HCT116 (cell line): Measurements from ENCODE around the gene TUBB1. TPM values are rescaled to one million over a fixed set of nuclear protein-coding genes. Genes with fewer than 3 reads are reported as not detected.

Experiments used
- ATAC-seq: fragments of 200-7000 bp; cut with Tn5 transposase; 2 replicates; pipeline ENCODE4 v1.9.1; 2020; ENCODE audit warnings: mild to moderate bottlenecking, moderate library complexity
- BruUV-seq: library from RNA; stranded (reverse); fragments of 400-500 nt; replicated peaks from 2 replicates; lab custom pipeline; 2021; lab: Mats Ljungman, UMichigan
- CTCF ChIA-PET: fragments of 300-600 bp; sonication (Branson Sonifier 250); formaldehyde crosslinking; loops from one replicate; lab custom pipeline; 2021; ENCODE audit warnings: antibody characterized with exemption; lab: Charles Lee
- POLR2A ChIA-PET: fragments of 300-600, 350-600 bp; sonication (Branson Sonifier 250); formaldehyde crosslinking; loops from one replicate; lab custom pipeline; 2021; ENCODE audit warnings: antibody characterized with exemption; lab: Charles Lee
- RAD21 ChIA-PET, 2 experiments: fragments of 300-600 bp; sonication (Branson Sonifier 250); formaldehyde crosslinking; loops; one replicate each; lab custom pipeline; 2023; ENCODE audit warnings: low total read pairs in 2 of 2; ENCODE audit not compliant: uncharacterized antibody in 2 of 2, unreplicated experiment in 2 of 2, low non-redundant PET in 1 of 2; lab: Charles Lee
- DNase-seq: peaks from one replicate; pipeline ENCODE4 v3.0.0-alpha.2; 2010; ENCODE audit warnings: low read depth, low spot score
- H2AFZ ChIP-seq: fragments of 200-600 bp; shearing (Covaris generic), sonication (generic); 2 replicates; pipeline ENCODE4 v1.6.1; 2017; ENCODE audit warnings: low read depth, mixed run types, mixed read lengths, antibody characterized with exemption, low read length; ENCODE audit not compliant: poor library complexity, severe bottlenecking
- H3K27ac ChIP-seq: 2 replicates; pipeline ENCODE4 v1.5.1; 2012; ENCODE audit warnings: low read depth, low read length
- H3K27me3 ChIP-seq: fragments of 200-600 bp; sonication (generic); 2 replicates; pipeline ENCODE4 v1.6.1; 2016; ENCODE audit warnings: mixed run types, low read length, mixed read lengths; ENCODE audit not compliant: insufficient read depth
- H3K36me3 ChIP-seq, 2 experiments: fragments of 200-500 bp in 1 of 2; fragments of 200-600 bp in 1 of 2; sonication (Bioruptor generic) in 1 of 2; sonication (generic) in 1 of 2; 2 replicates each; pipeline versions ENCODE4 v1.5.1 to v1.6.1; 2014 to 2016; ENCODE audit warnings: low read length in 2 of 2, inconsistent platforms in 1 of 2, mixed read lengths in 1 of 2, mixed run types in 1 of 2; ENCODE audit not compliant: insufficient read depth in 2 of 2, control insufficient read depth in 1 of 2
- H3K4me1 ChIP-seq, 2 experiments: fragments of 200-600 bp in 1 of 2; sonication (generic) in 1 of 2; 2 replicates each; pipeline versions ENCODE4 v1.5.1 to v1.6.1; 2012 to 2017; ENCODE audit warnings: low read length in 2 of 2, inconsistent platforms in 1 of 2, mild to moderate bottlenecking in 1 of 2, mixed read lengths in 1 of 2, mixed run types in 1 of 2, moderate library complexity in 1 of 2; ENCODE audit not compliant: insufficient read depth in 2 of 2, control insufficient read depth in 1 of 2
- H3K4me2 ChIP-seq: fragments of 200-600 bp; sonication (generic); 2 replicates; pipeline ENCODE4 v1.6.1; 2017; ENCODE audit warnings: mixed run types, low read length, mixed read lengths
- H3K4me3 ChIP-seq, 2 experiments: fragments of 200-600 bp in 1 of 2; sonication (generic) in 1 of 2; replicated peaks in 1 of 2; 2 replicates each; pipeline ENCODE4 v1.5.1; 2011 to 2016; ENCODE audit warnings: low read length in 2 of 2, control low read depth in 1 of 2, low read depth in 1 of 2, mild to moderate bottlenecking in 1 of 2, mixed read lengths in 1 of 2, mixed run types in 1 of 2
- H3K79me2 ChIP-seq: fragments of 200-600 bp; sonication (generic); 2 replicates; pipeline ENCODE4 v1.6.1; 2017; ENCODE audit warnings: mild to moderate bottlenecking, mixed run types, low read length, moderate library complexity, mixed read lengths; ENCODE audit not compliant: insufficient read depth
- H3K9ac ChIP-seq: fragments of 200-600 bp; sonication (generic); 2 replicates; pipeline ENCODE4 v1.6.1; 2016; ENCODE audit warnings: low read length, mixed read lengths
- H3K9me2 ChIP-seq: fragments of 200-600 bp; sonication (generic), shearing (Covaris generic); 2 replicates; pipeline ENCODE4 v1.6.1; 2017; ENCODE audit warnings: mixed run types, mild to moderate bottlenecking, moderate library complexity; ENCODE audit not compliant: insufficient read depth
- H3K9me3 ChIP-seq, 2 experiments: fragments of 200-500 bp in 1 of 2; fragments of 200-600 bp in 1 of 2; sonication (Bioruptor generic) in 1 of 2; sonication (generic) in 1 of 2; 2 replicates each; pipeline ENCODE4 v1.6.1; 2014 to 2017; ENCODE audit warnings: low read length in 2 of 2, mixed read lengths in 2 of 2, inconsistent platforms in 1 of 2, low read depth in 1 of 2, mild to moderate bottlenecking in 1 of 2, mixed run types in 1 of 2, moderate library complexity in 1 of 2; ENCODE audit not compliant: control insufficient read depth in 1 of 2, insufficient read depth in 1 of 2
- H4K20me1 ChIP-seq: fragments of 200-600 bp; sonication (generic), shearing (Covaris generic); 2 replicates; pipeline ENCODE4 v1.6.1; 2017; ENCODE audit warnings: mixed run types, mild to moderate bottlenecking, moderate library complexity; ENCODE audit not compliant: insufficient read depth
- ATF3 ChIP-seq: IDR thresholded peaks from 2 replicates; pipeline ENCODE4 v1.6.1; 2012
- CEBPB ChIP-seq: IDR thresholded peaks from 2 replicates; pipeline ENCODE4 v1.6.1; 2012; ENCODE audit warnings: low read depth
- CTCF ChIP-seq, 3 experiments: fragments of 200-600 bp in 1 of 3; sonication (generic) in 1 of 3; IDR thresholded peaks in 2 of 3; conservative IDR thresholded peaks in 1 of 3; 2 replicates each; pipeline ENCODE4 v1.5.1; 2012 to 2017; ENCODE audit warnings: low read depth in 2 of 3, low read length in 2 of 3, antibody characterized with exemption in 1 of 3, borderline replicate concordance in 1 of 3, control low read depth in 1 of 3, mild to moderate bottlenecking in 1 of 3, mixed read lengths in 1 of 3, mixed run types in 1 of 3, moderate library complexity in 1 of 3; ENCODE audit not compliant: insufficient read depth in 1 of 3
- EGR1 ChIP-seq: IDR thresholded peaks from 2 replicates; pipeline ENCODE4 v1.6.1; 2012; ENCODE audit warnings: low read depth
- ELF1 ChIP-seq: IDR thresholded peaks from 2 replicates; pipeline ENCODE4 v1.6.1; 2012; ENCODE audit warnings: low read depth, borderline replicate concordance
- EZH2 ChIP-seq: fragments of 200-600 bp; sonication (generic); IDR thresholded peaks from 2 replicates; pipeline ENCODE4 v1.6.1; 2017; ENCODE audit warnings: antibody characterized with exemption, mixed run types
- EZH2phosphoT487 ChIP-seq: fragments of 200-600 bp; IDR thresholded peaks from 2 replicates; pipeline ENCODE4 v1.6.1; 2018; ENCODE audit warnings: antibody characterized with exemption, borderline replicate concordance
- JUND ChIP-seq: IDR thresholded peaks from 2 replicates; pipeline ENCODE4 v1.6.1; 2012
- POLR2A ChIP-seq: IDR thresholded peaks from 2 replicates; pipeline ENCODE4 v1.7.0; 2011; ENCODE audit warnings: borderline replicate concordance; ENCODE audit not compliant: insufficient read depth, insufficient read length; ENCODE audit errors: extremely low read depth
- REST ChIP-seq: IDR thresholded peaks from 2 replicates; pipeline ENCODE4 v1.6.1; 2012; ENCODE audit warnings: low read depth
- SIN3A ChIP-seq: IDR thresholded peaks from 2 replicates; pipeline ENCODE4 v1.6.1; 2012; ENCODE audit warnings: low read depth
- TCF7L2 ChIP-seq: IDR thresholded peaks from 2 replicates; pipeline ENCODE4 v1.7.0; 2011; ENCODE audit warnings: borderline replicate concordance, inconsistent platforms; ENCODE audit not compliant: insufficient read depth, insufficient read length; ENCODE audit errors: extremely low read depth
- YY1 ChIP-seq: IDR thresholded peaks from 2 replicates; pipeline ENCODE4 v1.6.1; 2011; ENCODE audit warnings: low read length, low read depth, moderate library complexity, mild to moderate bottlenecking; ENCODE audit not compliant: insufficient replicate concordance; ENCODE audit errors: extremely low read depth
- intact Hi-C: fragments of 100-400 bp; cut with micrococcal nuclease; formaldehyde crosslinking; loops from 2 replicates; pipeline ENCODE4 v1.10.0; 2022
- total RNA-seq: library from RNA; stranded (reverse); gene quantifications from one replicate; pipeline ENCODE4 v1.2.1, GENCODE V29; 2021; ENCODE audit not compliant: unreplicated experiment

The TUBB1 gene
- total RNA-seq, 1 experiment from 2014 or later = not detected

GRCh38 chr20:59047938-59048680 is 28.9 kb downstream of the TUBB1 start:
- DNase-seq (no peak), ATAC-seq (no peak)
- no peaks in the 10 kb centered on the region for H3K9me2 ChIP-seq
- no peak overlapping the region for H3K4me3 ChIP-seq
- no peaks in the 10 kb centered on the region for H3K9me3 ChIP-seq
- H3K4me1 ChIP-seq = peaks cover 4 to 7% of the 10 kb centered on the region in 2 experiments
- RAD21 ChIA-PET = no interaction called here
- intact Hi-C loops = no loop called here
- no peak overlapping the region for H3K27ac ChIP-seq
- no TSS peak for BruUV-seq
- 0 out of 2 replicates have a peak overlapping the region, but pooled peaks have one; percentile 8 for H3K4me2 ChIP-seq
- no peak for TF ChIP-seq SIN3A
- no peak for TF ChIP-seq EZH2
- TF ChIP-seq CEBPB = no peak
- no peak for TF ChIP-seq JUND
- no peak for TF ChIP-seq TCF7L2
- TF ChIP-seq EGR1 = no peak
- H4K20me1 ChIP-seq = no peaks in the 10 kb centered on the region
- peaks cover 16% of the 10 kb centered on the region; the same call in 1 of the 2 replicates for H3K27me3 ChIP-seq
- no peaks in the 10 kb centered on the region for H3K36me3 ChIP-seq
- H3K9ac ChIP-seq = no peak overlapping the region
- POLR2A ChIA-PET = no interaction called here
- no peak overlapping the region for H2AFZ ChIP-seq
- CTCF ChIA-PET = no interaction called here
- H3K79me2 ChIP-seq = no peaks in the 10 kb centered on the region

GRCh38 chr20:59048681-59049030 is 29.4 kb downstream of the TUBB1 start:
- Histone ChIP-seq H3K27me3 (peaks cover 16% of the 10 kb centered on the region; the same call in 1 of the 2 replicates), H3K4me2 (no peak overlapping the region), H2AFZ (no peak overlapping the region), H3K36me3 (no peaks in the 10 kb centered on the region), H4K20me1 (no peaks in the 10 kb centered on the region), H3K9me2 (no peaks in the 10 kb centered on the region), H3K79me2 (no peaks in the 10 kb centered on the region), H3K4me3 (no peak overlapping the region), H3K9ac (no peak overlapping the region), H3K9me3 (no peaks in the 10 kb centered on the region), H3K4me1 (peaks cover 0 to 2% of the 10 kb centered on the region in 2 experiments; a peak in 2 of 4 replicates), H3K27ac (no peak overlapping the region)
- ATAC-seq = no peak
- CTCF ChIA-PET = no interaction called here
- no TSS peak for BruUV-seq
- RAD21 ChIA-PET = no interaction called here
- POLR2A ChIA-PET = no interaction called here
- DNase-seq = no peak
- intact Hi-C loops = no loop called here
- no peak for TF ChIP-seq REST
- TF ChIP-seq CTCF (IDR thresholded peaks at IDR 0.05 in 2 of 3, conservative IDR thresholded peaks at IDR 0.05 in 1 of 3; ENCODE audit: borderline replicate concordance in 1 of 3, insufficient read depth in 1 of 3, low read depth in 2 of 3, low read length in 2 of 3) = no peak
- TF ChIP-seq ATF3 = no peak
- no peak for TF ChIP-seq YY1
- no peak for TF ChIP-seq EZH2phosphoT487
- TF ChIP-seq ELF1 = no peak
- no peak for TF ChIP-seq POLR2A
- no peak for TF ChIP-seq EZH2
